SK-N-SH (cell line): ENCODE results near the gene TNPO1. TPM values are rescaled to one million over a fixed set of nuclear protein-coding genes. Genes with fewer than 3 reads are reported as not detected.
A peak's percentile ranks its signal among the peaks of the same experiment; 100 is the strongest.

Experiments used
- CTCF ChIA-PET: fragments of 300-600, 350-600 bp; formaldehyde crosslinking; extraction: SDS; loops from one replicate; lab custom pipeline; 2021; lab: Yijun Ruan, JAX
- POLR2A ChIA-PET: fragments of 350-600 bp; sonication (Branson Sonifier 250); formaldehyde crosslinking; extraction: SDS; loops from one replicate; lab custom pipeline; 2020; ENCODE audit warnings: antibody characterized with exemption, inconsistent platforms; lab: Yijun Ruan, JAX
- DNase-seq: peaks from one replicate; pipeline ENCODE4 v3.0.0; 2012
- H2AFZ ChIP-seq: fragments of 200-600 bp; sonication (generic); 2 replicates; pipeline ENCODE4 v1.8.1; 2016; ENCODE audit warnings: antibody characterized with exemption, mild to moderate bottlenecking, low read depth
- H3F3A ChIP-seq: fragments of 200-600 bp; sonication (generic); replicated peaks from 2 replicates; pipeline ENCODE3; 2016; ENCODE audit warnings: antibody characterized with exemption, mild to moderate bottlenecking; ENCODE audit not compliant: insufficient read depth
- H3K27ac ChIP-seq, 2 experiments: fragments of 200-500 bp in 1 of 2; fragments of 200-600 bp in 1 of 2; sonication (Bioruptor generic) in 1 of 2; sonication (generic), shearing (Covaris generic) in 1 of 2; 2 replicates each; pipeline versions ENCODE4 v1.5.1 to v1.6.1; 2014 to 2016; ENCODE audit warnings: low read depth in 2 of 2, inconsistent platforms in 1 of 2, low read length in 1 of 2, mild to moderate bottlenecking in 1 of 2, mixed read lengths in 1 of 2
- H3K27me3 ChIP-seq: fragments of 200-600 bp; sonication (generic), shearing (Covaris generic); 2 replicates; pipeline ENCODE4 v1.6.1; 2016; ENCODE audit warnings: mixed run types; ENCODE audit not compliant: insufficient read depth
- H3K36me3 ChIP-seq, 2 experiments: fragments of 200-500 bp in 1 of 2; fragments of 200-600 bp in 1 of 2; sonication (Bioruptor generic) in 1 of 2; sonication (generic) in 1 of 2; replicated peaks in 1 of 2; 2 replicates each; pipeline versions ENCODE3 to v1.5.1; 2014 to 2016; ENCODE audit warnings: low read length in 1 of 2, mild to moderate bottlenecking in 1 of 2; ENCODE audit not compliant: insufficient read depth in 2 of 2, control insufficient read depth in 1 of 2
- H3K4me1 ChIP-seq, 2 experiments: fragments of 200-500 bp in 1 of 2; fragments of 200-600 bp in 1 of 2; sonication (Bioruptor generic) in 1 of 2; sonication (generic), shearing (Covaris generic) in 1 of 2; 2 replicates each; pipeline versions ENCODE4 v1.5.1 to v1.6.1; 2014 to 2016; ENCODE audit warnings: low read depth in 1 of 2, low read length in 1 of 2, mixed run types in 1 of 2; ENCODE audit not compliant: insufficient read depth in 2 of 2, control insufficient read depth in 1 of 2
- H3K4me2 ChIP-seq: fragments of 200-600 bp; sonication (generic), shearing (Covaris generic); 2 replicates; pipeline ENCODE4 v1.6.1; 2017; ENCODE audit warnings: mixed run types
- H3K4me3 ChIP-seq, 2 experiments: fragments of 200-500 bp in 1 of 2; fragments of 200-600 bp in 1 of 2; sonication (Bioruptor generic) in 1 of 2; sonication (generic), shearing (Covaris generic) in 1 of 2; 2 replicates each; pipeline versions ENCODE4 v1.5.1 to v1.8.1; 2014 to 2016; ENCODE audit warnings: low read depth in 2 of 2, inconsistent platforms in 1 of 2, low read length in 1 of 2, mild to moderate bottlenecking in 1 of 2, mixed read lengths in 1 of 2, moderate library complexity in 1 of 2
- H3K79me2 ChIP-seq: fragments of 200-600 bp; sonication (generic); 2 replicates; pipeline ENCODE4 v1.8.1; 2017; ENCODE audit warnings: mild to moderate bottlenecking; ENCODE audit not compliant: insufficient read depth
- H3K9ac ChIP-seq: fragments of 200-600 bp; sonication (generic); 2 replicates; pipeline ENCODE4 v1.6.1; 2017; ENCODE audit warnings: mixed run types
- H3K9me2 ChIP-seq: fragments of 200-600 bp; sonication (generic); 2 replicates; pipeline ENCODE4 v1.6.1; 2017; ENCODE audit warnings: mixed run types
- H3K9me3 ChIP-seq: fragments of 200-600 bp; sonication (generic); 2 replicates; pipeline ENCODE4 v1.6.1; 2017; ENCODE audit warnings: mixed run types, mild to moderate bottlenecking, moderate library complexity
- H4K20me1 ChIP-seq: fragments of 200-600 bp; sonication (generic); 2 replicates; pipeline ENCODE4 v1.6.1; 2017; ENCODE audit warnings: mild to moderate bottlenecking, mixed run types; ENCODE audit not compliant: insufficient read depth
- FOSL2 ChIP-seq: IDR thresholded peaks from 2 replicates; pipeline ENCODE4 v1.4.0; 2012; ENCODE audit warnings: low read depth, mild to moderate bottlenecking, moderate library complexity, borderline replicate concordance
- FOXJ3 ChIP-seq: sonication (generic); formaldehyde crosslinking; IDR thresholded peaks from 2 replicates; pipeline ENCODE4 v1.5.1; 2020; ENCODE audit warnings: mild to moderate bottlenecking, missing genetic modification reagents
- FOXM1 ChIP-seq: IDR thresholded peaks from 2 replicates; pipeline ENCODE4 v1.4.0; 2012; ENCODE audit warnings: low read depth, mild to moderate bottlenecking
- GATA2 ChIP-seq: sonication (generic); formaldehyde crosslinking; IDR thresholded peaks from 2 replicates; pipeline ENCODE4 v1.5.0; 2020; ENCODE audit warnings: mild to moderate bottlenecking, missing genetic modification reagents
- MEF2A ChIP-seq: IDR thresholded peaks from 2 replicates; pipeline ENCODE4 v1.4.0; 2012; ENCODE audit warnings: low read depth, borderline replicate concordance
- MXI1 ChIP-seq: IDR thresholded peaks from 2 replicates; pipeline ENCODE4 v1.6.1; 2012; ENCODE audit warnings: mild to moderate bottlenecking, low read depth, low read length, improper control_type of control experiment
- NRF1 ChIP-seq: IDR thresholded peaks from 2 replicates; pipeline ENCODE4 v1.6.1; 2012; ENCODE audit warnings: low read depth, mild to moderate bottlenecking, low read length
- SMC3 ChIP-seq: IDR thresholded peaks from 2 replicates; pipeline ENCODE4 v1.6.1; 2012; ENCODE audit warnings: low read depth, low read length, improper control_type of control experiment
- YY1 ChIP-seq: IDR thresholded peaks from 2 replicates; pipeline ENCODE4 v1.4.0; 2012; ENCODE audit warnings: low read depth, mild to moderate bottlenecking
- WGBS: methylation state at CpG from one replicate; pipeline ENCODE4 v1.1.6; 2017; ENCODE audit warnings: low lambda C conversion rate; 5-methylcytosine and 5-hydroxymethylcytosine counted together
- polyA plus RNA-seq, 3 experiments: library from polyadenylated mRNA; depleted of rRNA; stranded (reverse); fragments of >200 nt; gene quantifications; 2 replicates each; pipeline ENCODE4 v1.2.3, GENCODE V29; 2012
- TF ChIP-seq, protein P1 (sequence below): IDR thresholded peaks from 2 replicates; pipeline ENCODE4 v1.6.1; 2012; ENCODE audit warnings: mild to moderate bottlenecking, low read depth, low read length, moderate library complexity
- TF ChIP-seq, protein P2 (sequence below): IDR thresholded peaks from 2 replicates; pipeline ENCODE4 v1.4.0; 2012; ENCODE audit warnings: low read depth
- TF ChIP-seq, protein P3 (sequence below): fragments of 200-600 bp; sonication (generic); IDR thresholded peaks from 2 replicates; pipeline ENCODE4 v1.6.1; 2017; ENCODE audit warnings: antibody characterized with exemption, mild to moderate bottlenecking, moderate library complexity
- TF ChIP-seq, protein P4 (sequence below): fragments of 150-350 bp; IDR thresholded peaks from 2 replicates; pipeline ENCODE4 v1.6.1; 2017; ENCODE audit warnings: antibody characterized with exemption, low read length, low read depth, borderline replicate concordance

Gene TNPO1
- polyA plus RNA-seq, 1 of the 3 experiments (the other 2 are of a cell fraction): 19.9 TPM

DNA sequence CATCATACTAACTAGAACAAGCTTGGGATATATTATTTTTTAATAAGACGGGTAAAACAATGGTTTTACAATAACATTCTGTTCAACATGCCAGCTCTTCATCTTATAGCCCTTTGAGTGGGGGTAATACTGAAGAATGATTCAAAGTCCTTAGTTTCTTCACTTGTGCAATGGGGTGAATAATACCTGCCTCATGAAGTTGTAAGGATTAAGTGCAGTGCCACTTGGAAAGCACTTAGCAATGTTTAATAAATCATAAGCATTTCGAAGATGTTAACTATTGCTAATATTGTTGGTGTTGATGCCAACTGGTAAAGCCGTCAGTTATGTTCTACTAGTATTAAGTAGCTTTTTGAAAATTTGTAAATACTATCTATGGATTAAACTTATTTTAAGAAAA lies 38.0 kb downstream of the TNPO1 start (continued):
- TF ChIP-seq FOXM1: no peak
- TF ChIP-seq, protein P1, sequence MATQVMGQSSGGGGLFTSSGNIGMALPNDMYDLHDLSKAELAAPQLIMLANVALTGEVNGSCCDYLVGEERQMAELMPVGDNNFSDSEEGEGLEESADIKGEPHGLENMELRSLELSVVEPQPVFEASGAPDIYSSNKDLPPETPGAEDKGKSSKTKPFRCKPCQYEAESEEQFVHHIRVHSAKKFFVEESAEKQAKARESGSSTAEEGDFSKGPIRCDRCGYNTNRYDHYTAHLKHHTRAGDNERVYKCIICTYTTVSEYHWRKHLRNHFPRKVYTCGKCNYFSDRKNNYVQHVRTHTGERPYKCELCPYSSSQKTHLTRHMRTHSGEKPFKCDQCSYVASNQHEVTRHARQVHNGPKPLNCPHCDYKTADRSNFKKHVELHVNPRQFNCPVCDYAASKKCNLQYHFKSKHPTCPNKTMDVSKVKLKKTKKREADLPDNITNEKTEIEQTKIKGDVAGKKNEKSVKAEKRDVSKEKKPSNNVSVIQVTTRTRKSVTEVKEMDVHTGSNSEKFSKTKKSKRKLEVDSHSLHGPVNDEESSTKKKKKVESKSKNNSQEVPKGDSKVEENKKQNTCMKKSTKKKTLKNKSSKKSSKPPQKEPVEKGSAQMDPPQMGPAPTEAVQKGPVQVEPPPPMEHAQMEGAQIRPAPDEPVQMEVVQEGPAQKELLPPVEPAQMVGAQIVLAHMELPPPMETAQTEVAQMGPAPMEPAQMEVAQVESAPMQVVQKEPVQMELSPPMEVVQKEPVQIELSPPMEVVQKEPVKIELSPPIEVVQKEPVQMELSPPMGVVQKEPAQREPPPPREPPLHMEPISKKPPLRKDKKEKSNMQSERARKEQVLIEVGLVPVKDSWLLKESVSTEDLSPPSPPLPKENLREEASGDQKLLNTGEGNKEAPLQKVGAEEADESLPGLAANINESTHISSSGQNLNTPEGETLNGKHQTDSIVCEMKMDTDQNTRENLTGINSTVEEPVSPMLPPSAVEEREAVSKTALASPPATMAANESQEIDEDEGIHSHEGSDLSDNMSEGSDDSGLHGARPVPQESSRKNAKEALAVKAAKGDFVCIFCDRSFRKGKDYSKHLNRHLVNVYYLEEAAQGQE: no peak
- TF ChIP-seq, protein P2, sequence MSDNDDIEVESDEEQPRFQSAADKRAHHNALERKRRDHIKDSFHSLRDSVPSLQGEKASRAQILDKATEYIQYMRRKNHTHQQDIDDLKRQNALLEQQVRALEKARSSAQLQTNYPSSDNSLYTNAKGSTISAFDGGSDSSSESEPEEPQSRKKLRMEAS: no peak

DNA sequence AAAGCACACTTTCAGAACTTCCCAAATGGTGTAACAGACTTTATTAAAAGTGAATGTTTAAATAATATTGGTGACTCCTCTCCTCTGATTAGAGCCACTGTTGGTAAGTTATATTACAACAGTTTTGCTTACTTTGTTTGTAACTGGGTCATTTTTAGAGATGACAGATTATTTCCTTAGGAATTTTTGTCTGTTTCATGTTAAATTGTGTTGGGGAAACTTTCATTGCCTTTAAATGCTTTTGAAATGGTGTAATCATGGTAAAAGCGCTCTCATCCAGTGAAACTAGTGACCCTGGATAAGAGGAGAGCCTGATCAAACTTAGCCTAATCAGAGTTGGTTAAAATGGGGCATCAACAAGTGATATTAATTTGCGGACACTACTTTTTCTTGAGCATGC lies 39.4 kb downstream of the TNPO1 start:
- Histone ChIP-seq H3K4me1 (peaks cover 5 to 14% of the 10 kb centered on the region in 2 experiments; a peak in 3 of 4 replicates), H4K20me1 (peaks cover 70% of the 10 kb centered on the region), H3K9me3 (no peaks in the 10 kb centered on the region), H3F3A (peaks cover 8% of the 10 kb centered on the region), H3K9ac (no peak overlapping the region), H2AFZ (no peak overlapping the region), H3K79me2 (peaks cover 100% of the 10 kb centered on the region), H3K9me2 (no peaks in the 10 kb centered on the region), H3K4me2 (no peak overlapping the region)
- POLR2A ChIA-PET: no interaction called here
- WGBS: 98% methylated on average over 2 of the region's 2 CpGs
- CTCF ChIA-PET: interaction anchor here (1.4 to 1.6 kb wide), 2 partner anchors 245 to 489 kb away, joined by 4 read pairs; no protein-coding TSS in a partner anchor
- TF ChIP-seq FOSL2: no peak
- no peak for TF ChIP-seq NRF1
- TF ChIP-seq, protein P3, sequence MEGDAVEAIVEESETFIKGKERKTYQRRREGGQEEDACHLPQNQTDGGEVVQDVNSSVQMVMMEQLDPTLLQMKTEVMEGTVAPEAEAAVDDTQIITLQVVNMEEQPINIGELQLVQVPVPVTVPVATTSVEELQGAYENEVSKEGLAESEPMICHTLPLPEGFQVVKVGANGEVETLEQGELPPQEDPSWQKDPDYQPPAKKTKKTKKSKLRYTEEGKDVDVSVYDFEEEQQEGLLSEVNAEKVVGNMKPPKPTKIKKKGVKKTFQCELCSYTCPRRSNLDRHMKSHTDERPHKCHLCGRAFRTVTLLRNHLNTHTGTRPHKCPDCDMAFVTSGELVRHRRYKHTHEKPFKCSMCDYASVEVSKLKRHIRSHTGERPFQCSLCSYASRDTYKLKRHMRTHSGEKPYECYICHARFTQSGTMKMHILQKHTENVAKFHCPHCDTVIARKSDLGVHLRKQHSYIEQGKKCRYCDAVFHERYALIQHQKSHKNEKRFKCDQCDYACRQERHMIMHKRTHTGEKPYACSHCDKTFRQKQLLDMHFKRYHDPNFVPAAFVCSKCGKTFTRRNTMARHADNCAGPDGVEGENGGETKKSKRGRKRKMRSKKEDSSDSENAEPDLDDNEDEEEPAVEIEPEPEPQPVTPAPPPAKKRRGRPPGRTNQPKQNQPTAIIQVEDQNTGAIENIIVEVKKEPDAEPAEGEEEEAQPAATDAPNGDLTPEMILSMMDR: no peak
- TF ChIP-seq FOXJ3 (CRISPR knock-in tag): no peak
- TF ChIP-seq MXI1: no peak
- no peak for TF ChIP-seq GATA2 (CRISPR knock-in tag)
- TF ChIP-seq YY1: no peak
- TF ChIP-seq SMC3: no peak
- TF ChIP-seq, protein P4, sequence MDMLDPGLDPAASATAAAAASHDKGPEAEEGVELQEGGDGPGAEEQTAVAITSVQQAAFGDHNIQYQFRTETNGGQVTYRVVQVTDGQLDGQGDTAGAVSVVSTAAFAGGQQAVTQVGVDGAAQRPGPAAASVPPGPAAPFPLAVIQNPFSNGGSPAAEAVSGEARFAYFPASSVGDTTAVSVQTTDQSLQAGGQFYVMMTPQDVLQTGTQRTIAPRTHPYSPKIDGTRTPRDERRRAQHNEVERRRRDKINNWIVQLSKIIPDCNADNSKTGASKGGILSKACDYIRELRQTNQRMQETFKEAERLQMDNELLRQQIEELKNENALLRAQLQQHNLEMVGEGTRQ: no peak
- no peak for TF ChIP-seq MEF2A
- TF ChIP-seq, all 33 proteins: peak for 0
- Histone ChIP-seq H3K27ac (0 out of 4 replicates have a peak overlapping the region, but pooled peaks of 1 of the 2 experiments have one; percentile 14), H3K36me3 (peaks cover 73 to 90% of the 10 kb centered on the region in 2 experiments), H3K4me3 (no peak overlapping the region), H3K27me3 (no peaks in the 10 kb centered on the region)
- DNase-seq: no peak
